OCI-M2 (cell line): ENCODE data around the gene RANBP3.

Experiments used
- DNase-seq: peaks from one replicate; lab custom pipeline; 2025; ENCODE audit not compliant: unreplicated experiment; lab: John Stamatoyannopoulos, UW

RANBP3 gene

DNA sequence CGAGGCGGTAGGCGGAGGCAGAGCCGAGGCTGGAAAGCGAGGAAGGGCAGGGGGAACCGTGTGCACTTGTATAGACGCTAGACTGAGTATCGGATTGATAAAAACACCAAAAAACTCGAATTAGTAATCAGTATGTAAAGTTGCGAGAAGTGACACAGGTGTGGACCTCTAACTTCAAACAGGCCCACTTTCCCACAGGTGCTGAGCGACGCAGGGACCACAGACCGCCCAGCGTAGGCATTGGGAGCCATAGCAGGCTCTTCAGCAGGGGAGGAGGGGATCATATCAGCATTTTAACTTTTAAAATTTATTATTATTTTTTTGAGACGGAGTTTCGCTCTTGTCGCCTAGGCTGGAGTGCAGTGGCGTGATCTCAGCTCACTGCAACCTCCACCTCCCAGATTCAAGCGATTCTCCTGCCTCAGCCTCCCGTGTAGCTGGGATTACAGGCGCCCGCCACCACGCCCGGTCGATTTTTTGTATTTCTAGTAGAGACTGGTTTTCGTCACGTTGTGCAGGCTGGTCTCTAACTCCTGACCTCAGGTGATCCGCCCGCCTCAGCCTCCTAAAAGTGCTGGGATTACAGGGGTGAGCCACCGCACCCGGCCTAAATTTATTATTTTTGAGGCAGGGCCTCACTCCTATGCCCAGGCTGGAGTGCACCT lies 72.7 kb downstream of the RANBP3 start:
- no peak for DNase-seq

DNA sequence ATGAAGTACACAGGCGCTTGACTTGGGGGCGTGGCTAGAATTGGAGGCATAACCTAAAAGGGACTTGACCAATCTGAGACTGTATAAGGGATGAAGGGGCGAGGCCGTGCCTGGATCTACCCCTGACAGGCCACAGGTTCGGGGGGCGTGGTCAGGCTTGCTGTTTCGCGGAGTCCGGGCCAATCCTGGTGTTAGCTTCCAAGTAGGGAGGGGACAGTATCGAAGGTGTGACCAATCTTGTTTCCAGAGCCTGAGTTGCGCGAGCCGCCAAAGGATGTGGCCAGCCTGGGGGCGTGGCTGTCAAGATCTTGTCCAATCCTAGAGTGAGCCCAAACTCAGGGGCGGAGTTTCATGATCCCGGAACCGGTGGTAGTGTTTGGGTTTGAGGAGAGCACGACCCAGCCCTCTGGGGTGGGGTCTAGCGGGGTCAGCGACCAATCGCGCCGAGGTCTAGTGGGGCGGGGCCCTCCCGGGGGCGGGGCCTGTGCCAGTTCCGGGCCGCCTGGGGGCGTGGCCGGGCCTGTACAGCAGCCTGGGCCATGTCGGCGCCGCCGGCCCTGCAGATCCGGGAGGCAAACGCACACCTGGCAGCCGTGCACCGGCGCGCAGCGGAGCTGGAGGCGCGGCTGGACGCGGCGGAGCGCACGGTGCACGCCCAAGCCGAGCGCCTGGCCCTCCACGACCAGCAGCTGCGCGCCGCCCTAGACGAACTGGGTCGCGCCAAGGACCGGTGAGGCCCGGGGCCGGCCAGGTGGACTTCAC lies 73.4 kb downstream of the RANBP3 start, which contains the start of gene VMAC:
Gene VMAC, plus strand, starts transcription at position 521 of the 762 bp plus-strand sequence. Its CDS starts 19 bp downstream, at position 540.
- peak; percentile 97 for DNase-seq

DNA sequence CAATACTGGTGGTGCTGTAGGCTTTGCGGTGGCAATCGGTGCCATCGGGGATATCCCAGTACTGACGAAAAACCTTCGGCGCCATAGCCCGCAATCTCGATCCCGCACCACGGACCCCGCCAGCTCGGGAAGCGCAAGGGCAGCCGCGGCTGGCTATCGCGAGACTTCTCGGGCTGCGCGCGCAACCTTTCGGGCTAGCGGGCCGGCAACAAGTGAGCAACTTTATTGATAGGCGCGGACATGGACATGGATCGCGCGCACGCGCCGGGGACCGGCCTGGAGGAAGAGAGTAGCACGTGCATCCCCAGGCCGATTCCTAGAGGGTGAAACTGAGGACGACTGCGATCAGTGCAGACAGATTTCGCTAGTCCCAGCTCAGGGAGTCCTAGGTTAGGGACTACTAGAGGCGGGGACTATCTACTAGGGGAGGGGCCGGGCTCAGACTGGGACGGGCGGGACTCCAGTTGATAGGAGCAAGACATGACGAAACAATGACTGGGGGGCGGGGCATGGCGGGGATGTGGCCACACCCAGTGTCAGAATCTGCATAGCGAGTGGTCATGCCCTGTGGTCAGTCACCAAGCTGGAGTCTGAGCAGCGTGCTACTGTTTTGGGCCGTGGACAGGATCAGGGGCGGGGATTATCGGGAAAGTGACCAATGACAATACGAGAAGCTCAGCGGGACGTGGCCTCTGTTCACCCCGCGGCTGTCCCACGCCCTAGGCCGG lies 74.2 kb downstream of the RANBP3 start, which contains the start of gene NDUFA11:
Gene NDUFA11, minus strand, starts transcription at position 167 of the 728 bp plus-strand sequence. Its CDS starts 82 bp downstream, at position 85.
- DNase-seq: peak; percentile 97

DNA sequence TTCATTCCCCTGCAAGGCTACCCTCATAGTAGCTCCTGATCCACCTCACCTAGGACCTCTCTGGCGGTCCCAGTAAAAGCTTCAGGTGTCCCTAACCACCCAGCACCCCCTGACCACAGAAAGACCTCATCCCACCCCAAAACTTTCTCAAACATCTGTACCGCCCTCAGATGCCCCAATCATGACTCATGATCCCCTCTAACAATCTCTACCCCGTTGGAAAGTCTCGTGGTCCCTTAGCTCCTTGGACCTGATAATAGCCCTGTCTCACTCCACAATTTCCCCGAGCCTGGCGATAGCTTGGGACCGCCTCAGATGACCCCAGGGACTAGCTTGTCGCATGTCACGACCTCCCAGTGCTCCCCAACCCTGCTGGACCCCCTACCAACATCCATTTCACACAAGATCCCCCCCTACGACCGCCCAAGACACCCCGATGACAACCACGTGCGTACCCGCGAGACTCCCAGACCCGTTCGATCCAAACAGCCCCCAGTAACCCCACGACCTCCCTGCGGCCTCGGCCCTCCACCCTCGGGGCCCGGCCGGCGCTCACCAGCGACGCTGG lies 74.8 kb downstream of the RANBP3 start:
- DNase-seq: no peak

DNA sequence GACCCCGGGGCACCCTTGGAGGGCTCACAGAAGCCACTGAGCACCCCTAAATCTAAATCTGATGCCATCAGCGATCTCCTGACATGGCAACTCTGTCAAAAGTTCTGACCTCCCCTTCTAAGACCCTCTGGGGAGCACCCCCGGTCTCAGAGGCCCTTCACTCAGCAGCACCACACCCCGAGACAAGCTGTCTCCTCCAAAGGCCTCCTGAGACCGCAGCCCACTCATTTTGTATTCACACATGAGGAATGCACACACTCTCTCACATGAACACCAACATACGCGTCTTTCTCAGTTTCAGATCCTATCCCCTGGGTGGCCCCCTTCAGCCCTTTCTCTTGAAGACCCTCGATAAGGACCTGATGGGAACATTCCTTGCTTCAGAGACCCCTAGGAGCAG lies 77.0 kb downstream of the RANBP3 start:
- no peak for DNase-seq

DNA sequence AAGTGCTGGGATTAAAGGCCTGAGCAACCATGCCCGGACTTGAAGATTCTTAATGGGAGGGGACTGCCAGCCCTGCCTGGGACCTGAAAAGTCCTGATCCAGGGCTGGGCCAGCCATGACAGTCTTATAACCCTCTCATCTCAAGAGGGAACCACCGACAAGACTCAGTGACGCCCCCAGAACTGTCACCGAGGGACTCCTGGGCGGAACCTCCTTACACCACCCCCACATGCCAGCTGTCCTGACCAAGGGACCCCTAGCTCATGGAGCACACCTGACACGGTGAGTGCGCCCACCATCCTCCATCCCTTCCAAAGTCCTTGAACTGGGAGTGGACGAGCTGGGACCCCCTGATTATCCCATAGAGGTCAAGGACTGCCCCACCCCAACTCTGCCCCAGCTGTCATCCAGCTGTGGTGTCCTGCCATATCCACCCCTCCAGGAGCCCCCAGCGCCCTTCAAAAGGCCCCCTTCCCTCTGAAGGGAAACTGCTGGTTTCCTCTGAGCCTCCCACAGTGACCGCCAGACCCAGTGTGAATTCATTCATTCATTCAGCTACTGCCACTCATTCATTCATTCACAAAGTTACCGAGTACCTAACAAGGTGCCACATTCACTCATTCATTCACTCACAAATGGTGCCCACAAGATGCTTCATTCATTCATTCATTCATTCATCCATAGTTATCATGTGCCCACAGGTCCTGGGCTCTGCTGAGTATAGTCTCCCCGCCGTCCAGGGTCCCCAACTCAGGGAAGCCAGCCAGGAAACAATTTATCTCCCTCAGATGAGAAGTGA lies 78.0 kb downstream of the RANBP3 start:
- no peak for DNase-seq

DNA sequence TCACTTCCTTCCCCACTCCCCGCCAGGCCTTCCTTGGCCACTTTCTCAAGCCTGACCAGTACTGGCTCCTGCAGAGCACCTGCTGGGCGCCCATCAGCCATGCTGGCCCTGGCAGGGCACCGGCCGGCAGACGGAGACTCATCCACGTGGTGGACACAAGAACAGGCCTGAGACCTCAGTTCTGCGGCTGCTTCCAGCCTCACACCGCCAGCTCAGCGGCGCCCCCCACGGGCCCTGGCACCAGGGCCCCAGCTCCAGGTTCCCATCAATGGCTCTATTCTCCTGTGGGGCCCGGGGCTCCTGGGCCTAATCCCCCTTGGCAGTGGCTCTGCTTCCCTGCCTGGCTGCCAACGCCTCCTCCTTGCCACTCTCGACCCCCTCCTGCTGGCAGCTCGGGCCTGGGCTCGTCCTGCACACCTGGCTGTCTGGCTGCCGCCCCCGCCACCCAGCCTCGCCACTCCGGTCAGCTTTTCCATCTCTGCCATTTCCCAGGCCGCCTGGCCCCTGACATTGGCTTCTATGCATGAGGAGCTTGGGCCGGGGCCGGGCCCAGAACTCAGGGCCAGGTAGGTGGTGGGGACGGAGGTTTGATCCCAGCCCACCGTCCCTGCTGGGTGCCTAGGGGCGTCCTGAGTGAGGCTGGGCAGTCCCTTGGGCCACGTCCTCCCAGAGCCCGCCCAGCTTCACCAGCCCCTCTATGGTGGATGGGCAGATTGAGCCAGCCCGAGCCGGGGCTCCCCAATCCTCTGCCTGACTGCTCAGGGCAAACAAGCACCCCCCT lies 80.6 kb downstream of the RANBP3 start:
- DNase-seq: no peak

DNA sequence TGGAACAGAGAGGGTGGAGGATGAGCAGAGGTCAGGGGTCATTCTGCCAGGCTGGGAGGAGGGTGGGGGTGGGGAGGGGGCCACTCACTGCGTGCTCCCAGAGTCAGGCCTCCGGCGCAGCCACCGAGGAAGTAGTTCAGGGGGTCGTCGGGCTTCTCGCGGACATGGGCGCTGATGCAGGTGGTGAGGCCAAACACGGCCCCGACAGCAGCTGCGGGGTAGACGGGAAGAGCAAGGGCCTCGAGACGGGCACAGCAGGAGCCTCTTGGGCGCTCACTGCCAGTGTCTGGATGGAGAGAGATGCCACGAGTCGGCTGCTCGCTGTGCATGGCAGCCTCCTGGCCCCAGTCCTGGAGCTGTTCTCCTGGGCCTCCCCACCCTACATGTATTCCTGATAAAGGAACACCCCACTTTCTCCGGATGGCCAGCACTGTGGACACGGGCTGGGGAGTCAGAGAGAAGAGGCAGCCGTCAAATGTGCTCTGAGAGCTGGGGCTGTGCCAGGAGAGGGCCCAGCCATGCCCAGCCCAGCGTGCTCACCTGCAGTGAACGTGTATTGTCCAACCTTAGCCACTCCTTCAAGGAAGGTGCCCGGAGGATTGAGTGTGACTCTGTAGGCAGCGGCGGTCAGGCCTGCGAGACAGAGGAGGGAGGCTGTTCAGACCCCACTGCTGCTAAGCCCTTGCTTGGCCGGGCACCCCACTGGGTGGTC lies 81.4 kb downstream of the RANBP3 start:
- no peak for DNase-seq

DNA sequence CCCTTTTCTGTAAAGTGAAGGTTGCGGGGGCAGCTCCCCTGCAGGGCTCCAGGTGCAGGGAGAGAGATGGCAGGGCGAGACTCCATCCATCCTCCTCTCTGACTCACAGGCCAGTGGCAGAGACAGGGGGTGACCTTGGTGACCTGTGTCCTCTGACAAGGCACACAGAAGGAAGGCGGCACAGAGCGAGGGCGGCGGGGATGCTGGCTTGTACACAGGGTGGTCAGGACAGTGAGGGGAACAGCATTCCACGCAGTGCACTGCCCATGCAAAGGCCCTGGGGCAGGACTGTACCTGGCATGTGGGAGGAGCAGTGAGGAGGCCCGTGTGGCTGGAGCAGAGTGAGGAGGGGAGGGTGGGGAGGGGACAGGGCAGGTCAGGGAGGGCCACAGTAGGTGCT lies 82.0 kb downstream of the RANBP3 start:
- DNase-seq: no peak

DNA sequence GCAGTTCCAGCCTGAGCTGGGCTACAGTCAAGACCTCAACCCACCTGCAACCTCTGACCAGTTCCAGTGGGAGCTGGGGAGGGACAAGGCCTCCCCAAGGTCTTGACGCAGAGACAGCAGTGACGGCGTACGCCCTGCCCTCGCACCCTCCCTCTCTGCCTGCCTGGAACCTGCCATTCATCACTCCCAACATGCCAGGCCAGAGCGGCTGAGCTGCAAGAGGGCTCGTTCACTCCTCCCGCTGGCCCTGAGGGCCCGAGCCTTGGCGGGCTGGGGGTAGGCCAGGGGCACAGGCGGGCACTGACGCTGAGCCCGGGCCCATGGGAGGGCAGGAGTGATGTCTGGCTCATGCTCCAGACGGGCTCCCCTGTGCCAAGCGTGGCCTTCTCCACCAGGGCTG lies 82.5 kb downstream of the RANBP3 start:
- DNase-seq: no peak

DNA sequence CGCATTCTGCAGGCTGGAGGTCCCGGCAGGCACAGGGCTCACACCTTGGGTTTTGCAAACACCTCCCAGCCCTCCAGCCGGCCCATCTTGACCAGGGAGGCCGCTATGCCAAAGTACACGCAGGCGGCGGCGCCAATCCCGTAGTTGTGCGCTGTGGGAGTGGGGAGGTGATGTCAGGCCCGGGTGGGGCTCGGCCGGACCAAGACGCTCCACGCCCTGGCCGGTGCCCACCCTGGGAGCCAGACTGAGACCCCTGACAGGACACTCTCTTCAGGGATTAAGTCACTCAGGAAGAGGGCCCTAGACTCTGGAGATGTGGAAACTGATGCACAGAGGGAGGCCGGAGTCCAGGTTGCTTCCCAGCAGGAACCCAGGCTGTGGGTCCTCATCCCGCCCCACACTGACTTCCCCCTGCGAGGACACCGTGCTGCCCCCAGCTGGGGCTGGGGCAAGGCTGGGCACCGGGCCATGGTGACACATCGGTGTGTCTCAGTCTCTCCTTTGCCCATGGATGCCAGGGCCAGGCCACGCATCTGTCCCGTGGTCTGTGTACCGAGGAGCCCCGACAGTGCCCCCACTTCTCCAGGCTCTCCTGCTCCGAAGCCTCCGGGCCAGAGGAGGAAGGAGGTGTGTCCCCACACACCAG lies 83.1 kb downstream of the RANBP3 start:
- DNase-seq: no peak

DNA sequence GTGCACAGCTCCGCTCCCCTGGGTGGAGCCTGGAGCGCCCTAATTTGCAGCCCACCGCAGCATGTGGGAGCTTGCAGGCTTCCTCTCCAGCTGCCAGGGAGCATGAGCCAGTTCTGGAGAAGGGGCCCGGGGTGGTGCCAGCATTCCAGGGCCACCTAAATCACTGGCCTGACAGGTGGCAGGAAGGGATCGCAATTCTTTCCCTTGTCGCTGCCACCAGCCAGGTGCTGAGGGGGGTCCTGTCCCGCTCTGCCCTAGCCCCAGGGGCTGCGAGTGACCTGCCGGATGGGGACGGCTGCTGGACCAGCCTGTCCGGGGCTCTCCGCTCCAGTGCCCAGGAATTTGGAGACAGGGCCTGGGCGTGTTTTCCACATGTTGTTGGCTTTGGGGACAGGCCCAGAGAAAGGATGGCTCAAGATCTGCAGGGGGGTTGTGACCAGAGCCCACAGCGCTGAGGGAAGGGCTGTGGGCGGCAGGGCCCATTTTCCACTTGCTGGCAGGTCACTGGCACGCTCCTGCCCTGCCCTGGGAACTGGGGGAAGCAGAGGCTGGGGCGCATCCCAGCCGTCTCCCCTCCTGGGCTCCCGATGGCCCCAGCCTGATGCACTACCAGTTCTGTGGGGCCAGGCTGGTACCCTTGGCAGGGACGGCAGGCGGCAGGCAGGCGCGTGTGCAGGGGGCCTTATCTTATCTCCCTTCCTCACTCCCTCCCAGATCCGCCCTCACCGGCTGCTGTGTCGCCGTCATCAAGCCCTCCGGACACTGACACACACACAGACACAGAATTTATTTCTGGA lies 83.8 kb downstream of the RANBP3 start:
- no peak for DNase-seq

DNA sequence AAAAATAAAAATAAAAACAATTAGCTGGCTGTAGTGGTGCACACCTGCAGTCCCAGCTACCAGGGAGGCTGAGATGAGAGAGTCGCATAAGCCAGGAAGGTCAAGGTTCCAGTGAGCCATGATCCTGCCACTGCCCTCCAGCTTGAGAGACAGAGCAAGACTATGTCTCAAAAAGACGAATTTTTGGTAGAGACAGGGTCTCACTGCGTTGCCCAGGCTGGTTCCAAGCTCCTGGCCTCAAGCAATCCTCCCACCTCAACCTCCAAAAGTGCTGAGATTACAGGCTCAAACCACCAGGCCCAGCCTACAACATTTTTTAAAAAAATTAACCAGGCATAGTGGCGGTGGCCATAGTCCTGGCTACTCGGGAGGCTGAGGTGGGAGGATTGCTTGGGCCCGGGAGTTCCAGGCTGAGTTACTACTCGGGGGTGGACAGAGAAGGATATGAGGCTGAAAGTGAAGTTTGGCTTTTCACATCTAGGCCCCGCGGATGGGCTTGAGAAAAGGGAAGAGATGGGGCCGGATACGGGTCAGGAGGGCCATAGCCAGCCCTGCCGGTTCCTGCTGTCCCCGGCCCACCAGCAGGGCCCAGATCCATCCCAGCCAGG lies 84.5 kb downstream of the RANBP3 start:
- no peak for DNase-seq

DNA sequence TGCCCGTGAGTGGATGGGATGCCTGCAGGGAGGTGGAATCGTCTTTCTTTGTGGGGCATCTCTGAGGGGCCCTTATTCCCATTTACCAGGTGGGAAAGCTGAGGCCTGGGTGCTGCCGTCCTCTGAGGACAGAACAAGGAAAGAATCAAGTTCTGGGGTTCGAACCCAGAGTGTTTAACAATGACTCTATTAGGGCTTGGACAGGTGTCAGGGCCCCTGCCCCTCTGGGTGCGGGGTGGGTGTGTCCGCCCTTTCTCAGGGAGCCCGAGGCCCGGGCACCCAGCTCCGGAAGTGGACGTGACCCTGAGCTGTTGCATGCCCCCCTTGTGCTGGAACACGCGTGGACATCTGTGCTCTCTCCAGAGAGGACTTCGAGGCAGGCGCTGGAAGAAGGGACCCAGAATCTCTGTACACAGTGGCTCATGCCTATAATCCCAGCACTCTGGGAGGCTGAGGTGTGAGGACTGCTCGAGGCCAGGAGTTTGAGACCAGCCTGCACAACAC lies 85.1 kb downstream of the RANBP3 start:
- DNase-seq: no peak

DNA sequence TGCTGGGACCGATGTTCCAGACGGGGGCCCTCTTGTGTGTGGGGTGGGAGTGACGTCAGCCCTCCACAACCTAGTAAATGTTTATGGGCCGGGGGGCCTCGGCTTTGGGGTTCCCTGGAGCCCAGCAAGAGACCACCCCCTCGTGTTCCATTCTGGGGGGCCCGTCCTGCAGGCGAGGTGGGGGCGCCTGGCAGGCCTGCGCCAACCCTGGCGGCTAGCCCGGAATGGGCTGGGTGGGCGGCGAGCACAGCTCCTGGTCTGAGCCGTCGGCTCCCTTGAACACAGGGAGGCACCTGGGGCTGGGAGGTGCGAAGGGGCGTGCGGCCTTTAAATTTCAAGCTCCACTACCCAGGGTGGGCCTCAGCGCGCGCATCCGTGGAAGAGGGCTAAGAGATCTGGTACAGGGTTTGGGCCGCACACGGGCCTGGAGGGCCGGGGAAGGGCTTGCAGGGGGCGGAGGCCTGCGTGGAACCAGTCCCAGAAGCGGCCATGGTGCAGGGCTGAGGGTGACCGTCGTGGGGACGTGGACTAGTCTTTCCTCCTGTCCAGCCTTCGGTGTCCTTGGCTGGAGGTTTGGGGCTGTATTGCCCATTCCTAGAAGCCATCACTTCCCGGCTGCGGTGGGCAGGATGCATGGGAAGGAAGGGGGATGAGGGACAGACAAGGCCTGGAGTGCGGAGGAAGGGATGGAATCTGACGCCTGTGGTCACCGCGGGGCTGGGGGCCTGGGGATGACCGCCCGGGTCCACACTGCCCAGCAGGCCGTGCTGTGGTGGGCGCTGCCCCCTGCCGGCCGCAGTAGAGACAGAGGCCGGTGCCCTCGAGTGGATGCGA lies 85.8 kb downstream of the RANBP3 start:
- no peak for DNase-seq

DNA sequence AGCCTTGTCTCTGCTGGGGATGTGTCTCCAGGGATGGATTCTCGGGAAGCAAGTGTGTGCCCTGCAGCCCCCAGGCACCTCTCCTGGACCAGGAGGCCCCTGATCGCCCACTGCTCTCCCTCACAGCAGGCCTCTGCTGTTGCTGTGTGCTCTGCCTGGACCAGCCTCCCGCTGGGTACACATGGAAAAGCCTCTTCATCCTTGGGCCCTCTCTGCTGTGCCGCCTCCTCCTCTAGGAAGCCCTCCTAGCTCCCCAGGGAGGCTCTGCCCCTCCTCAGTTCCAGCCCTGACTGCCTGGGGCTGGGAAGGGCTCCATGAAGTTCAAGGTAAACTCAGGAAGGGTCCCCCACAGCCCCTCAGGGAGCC lies 86.4 kb downstream of the RANBP3 start:
- DNase-seq: no peak

DNA sequence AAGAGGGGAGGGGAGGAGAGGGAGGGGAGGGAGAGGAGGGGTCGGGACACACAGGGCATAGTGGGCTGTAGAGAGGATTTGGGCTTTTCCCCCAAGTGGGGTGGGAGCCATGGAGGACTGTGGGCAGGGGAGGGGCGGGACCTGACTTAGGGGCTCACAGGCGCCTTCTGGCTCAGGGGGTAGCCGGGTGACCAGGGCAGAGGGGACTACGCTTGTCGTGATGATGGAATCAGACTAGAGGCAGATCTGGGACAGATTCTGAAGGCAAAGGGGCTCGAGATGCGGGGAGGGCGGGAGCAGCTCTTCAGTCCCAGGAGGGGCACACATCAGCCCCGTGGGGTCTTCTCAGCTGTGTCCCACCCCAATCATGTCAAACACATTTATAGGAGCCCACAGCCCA lies 87.8 kb downstream of the RANBP3 start:
- DNase-seq: no peak
